NCI-H345 (cell line): Measurements from ENCODE around the gene C2.
"Not testable (repeated sequence)": the region's sequence is repeated elsewhere in the genome, so short reads cannot be mapped to it uniquely, and the experiment has no call there.

ENCODE experiments used
- DNase-seq: peaks from one replicate; lab custom pipeline; 2025; lab: John Stamatoyannopoulos, UW

The C2 gene

DNA sequence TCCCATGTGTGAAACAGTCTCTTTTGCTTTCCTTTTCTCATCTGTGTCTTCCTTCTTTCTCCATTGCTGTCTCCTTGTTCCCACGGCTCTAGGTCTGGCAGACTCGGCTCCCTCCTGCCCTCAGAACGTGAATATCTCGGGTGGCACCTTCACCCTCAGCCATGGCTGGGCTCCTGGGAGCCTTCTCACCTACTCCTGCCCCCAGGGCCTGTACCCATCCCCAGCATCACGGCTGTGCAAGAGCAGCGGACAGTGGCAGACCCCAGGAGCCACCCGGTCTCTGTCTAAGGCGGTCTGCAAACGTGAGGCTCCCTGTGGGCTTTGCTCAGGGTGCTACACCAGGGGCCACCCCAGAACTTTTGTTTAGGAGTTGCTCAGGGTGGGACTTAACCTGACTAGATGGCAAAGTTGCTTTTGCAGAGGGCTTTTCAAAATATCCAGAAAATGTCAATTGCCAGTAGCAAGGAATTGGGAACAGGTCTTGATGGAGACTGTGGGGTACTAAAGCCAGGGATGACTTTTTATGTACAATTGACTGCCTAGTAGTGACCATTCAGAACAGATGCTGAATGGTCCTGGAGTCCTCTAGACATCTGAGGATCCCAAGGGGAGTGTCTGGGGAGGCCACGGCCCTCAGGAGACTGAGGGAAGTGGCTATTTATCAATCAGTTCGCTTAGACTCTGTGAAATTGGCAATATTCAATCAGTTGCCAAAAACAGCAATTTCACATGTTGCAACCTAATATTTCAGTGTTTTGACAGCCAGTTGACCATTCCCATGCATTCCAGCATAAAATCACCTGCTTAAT is 550 bp downstream of the C2 start:
- no peak for DNase-seq

GRCh38 chr6:31928672-31928939 is 1.1 kb downstream of the C2 start:
- no peak for DNase-seq

DNA sequence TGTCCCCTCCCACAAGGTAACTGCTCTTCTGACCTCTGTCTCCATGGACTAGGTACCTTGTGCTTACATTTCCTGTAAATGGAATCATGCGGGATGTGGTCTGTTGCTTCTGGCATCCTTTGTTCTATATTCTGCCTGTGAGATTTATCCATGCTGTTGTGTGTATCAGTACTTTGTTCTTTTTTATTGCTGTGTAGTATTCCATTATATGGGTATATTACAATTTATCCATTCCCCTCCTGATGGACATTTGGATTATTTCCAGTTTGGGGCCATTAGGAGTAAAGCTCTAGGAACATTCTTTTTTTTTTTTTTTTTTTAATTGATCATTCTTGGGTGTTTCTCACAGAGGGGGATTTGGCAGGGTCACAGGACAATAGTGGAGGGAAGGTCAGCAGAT is 3.4 kb downstream of the C2 start:
- no peak for DNase-seq

GRCh38 chr6:31932137-31932536 is 4.6 kb downstream of the C2 start:
- DNase-seq = not testable (repeated sequence)

DNA sequence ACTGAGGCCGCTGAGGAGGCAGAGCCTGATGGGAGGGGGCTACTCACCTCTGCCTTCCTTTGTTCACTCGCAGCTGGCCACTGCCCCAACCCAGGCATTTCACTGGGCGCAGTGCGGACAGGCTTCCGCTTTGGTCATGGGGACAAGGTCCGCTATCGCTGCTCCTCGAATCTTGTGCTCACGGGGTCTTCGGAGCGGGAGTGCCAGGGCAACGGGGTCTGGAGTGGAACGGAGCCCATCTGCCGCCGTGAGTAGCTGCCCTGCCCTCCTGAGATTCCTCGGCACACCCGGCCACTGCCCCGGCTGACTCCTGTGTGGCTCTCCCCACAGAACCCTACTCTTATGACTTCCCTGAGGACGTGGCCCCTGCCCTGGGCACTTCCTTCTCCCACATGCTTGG is 6.0 kb downstream of the C2 start:
- no peak for DNase-seq

- no peak for DNase-seq
These were observed 7.5 kb downstream of the C2 start for GRCh38 chr6:31935021-31935420.

GRCh38 chr6:31935823-31936222 is 8.3 kb downstream of the C2 start:
- no peak for DNase-seq

DNA sequence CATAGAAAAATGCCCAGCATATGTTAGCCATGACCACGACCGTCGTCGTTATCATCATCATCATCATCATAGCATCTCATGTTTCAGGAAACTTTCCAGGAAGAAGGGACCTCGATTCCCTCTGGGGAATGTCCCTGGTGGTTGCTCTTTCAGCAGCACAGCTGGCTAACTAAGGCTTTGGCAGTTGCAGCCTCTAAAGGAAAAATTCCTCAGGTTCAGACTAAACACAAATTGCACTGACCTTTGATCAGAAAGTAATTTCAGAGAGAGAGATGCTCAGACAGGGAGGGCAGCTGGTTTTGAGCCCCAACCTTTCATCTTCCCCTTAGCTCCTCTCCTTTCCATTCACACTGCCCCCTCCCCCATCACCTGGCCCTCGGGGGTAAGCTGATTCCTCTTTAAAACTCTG is 12.7 kb downstream of the C2 start:
- no peak for DNase-seq

GRCh38 chr6:31943742-31944141 is 16.2 kb downstream of the C2 start:
- DNase-seq = no peak

GRCh38 chr6:31945154-31945506 is 17.6 kb downstream of the C2 start:
- no peak for DNase-seq

- no peak for DNase-seq
These were observed 18.2 kb downstream of the C2 start, which contains the start of gene CFB for GRCh38 chr6:31945507-31946369. Gene CFB, plus strand, starts transcription at chr6:31946095. Its CDS starts 127 bp downstream, at chr6:31946222.

GRCh38 chr6:31946370-31946885 is 18.9 kb downstream of the C2 start:
- DNase-seq = no peak

DNA sequence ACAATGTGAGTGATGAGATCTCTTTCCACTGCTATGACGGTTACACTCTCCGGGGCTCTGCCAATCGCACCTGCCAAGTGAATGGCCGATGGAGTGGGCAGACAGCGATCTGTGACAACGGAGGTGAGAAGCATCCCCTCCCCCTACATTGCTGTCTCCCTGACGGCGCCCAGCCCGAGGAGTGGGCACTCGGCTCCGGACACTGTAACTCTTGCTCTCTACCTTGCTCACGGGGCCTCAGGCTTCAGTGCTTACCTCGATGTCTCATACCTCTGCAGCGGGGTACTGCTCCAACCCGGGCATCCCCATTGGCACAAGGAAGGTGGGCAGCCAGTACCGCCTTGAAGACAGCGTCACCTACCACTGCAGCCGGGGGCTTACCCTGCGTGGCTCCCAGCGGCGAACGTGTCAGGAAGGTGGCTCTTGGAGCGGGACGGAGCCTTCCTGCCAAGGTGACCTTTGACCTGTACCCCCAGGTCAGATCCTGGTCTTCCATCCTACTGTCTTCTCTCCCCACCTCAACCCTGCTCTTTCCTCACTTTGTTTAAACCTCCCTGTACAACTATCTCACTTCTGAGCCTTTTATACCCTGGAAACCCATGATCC is 19.7 kb downstream of the C2 start:
- no peak for DNase-seq

- no peak for DNase-seq
These were observed 20.3 kb downstream of the C2 start for GRCh38 chr6:31947864-31948263.

GRCh38 chr6:31948306-31948705 is 20.8 kb downstream of the C2 start:
- DNase-seq = no peak

- DNase-seq = no peak
These were observed 21.4 kb downstream of the C2 start for GRCh38 chr6:31948753-31949413.

DNA sequence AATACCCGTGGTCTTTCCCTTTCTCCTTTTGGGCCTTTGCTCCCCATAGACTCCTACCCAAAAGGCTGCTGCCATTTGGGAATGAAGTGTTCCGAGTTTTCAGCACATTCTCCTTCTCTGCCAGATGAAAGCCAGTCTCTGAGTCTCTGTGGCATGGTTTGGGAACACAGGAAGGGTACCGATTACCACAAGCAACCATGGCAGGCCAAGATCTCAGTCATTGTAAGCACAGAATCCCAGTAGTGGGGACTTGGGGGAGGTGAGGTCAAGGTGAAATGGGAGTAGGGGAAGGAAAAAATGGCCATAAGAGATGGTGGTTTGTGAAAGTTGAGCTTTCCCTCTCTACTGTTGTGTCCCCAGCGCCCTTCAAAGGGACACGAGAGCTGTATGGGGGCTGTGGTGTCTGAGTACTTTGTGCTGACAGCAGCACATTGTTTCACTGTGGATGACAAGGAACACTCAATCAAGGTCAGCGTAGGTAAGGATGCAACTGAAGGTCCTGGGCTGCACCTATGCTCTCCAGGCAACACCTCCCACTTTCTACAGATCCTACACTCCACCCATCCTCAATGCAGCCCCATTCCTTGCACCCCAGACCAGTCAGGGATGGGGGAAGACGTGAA is 22.5 kb downstream of the C2 start:
- no peak for DNase-seq

- DNase-seq = peak; percentile 46
These were observed 24.8 kb downstream of the C2 start for GRCh38 chr6:31952140-31952805.

GRCh38 chr6:31952890-31953289 is 25.4 kb downstream of the C2 start:
- no peak for DNase-seq

DNA sequence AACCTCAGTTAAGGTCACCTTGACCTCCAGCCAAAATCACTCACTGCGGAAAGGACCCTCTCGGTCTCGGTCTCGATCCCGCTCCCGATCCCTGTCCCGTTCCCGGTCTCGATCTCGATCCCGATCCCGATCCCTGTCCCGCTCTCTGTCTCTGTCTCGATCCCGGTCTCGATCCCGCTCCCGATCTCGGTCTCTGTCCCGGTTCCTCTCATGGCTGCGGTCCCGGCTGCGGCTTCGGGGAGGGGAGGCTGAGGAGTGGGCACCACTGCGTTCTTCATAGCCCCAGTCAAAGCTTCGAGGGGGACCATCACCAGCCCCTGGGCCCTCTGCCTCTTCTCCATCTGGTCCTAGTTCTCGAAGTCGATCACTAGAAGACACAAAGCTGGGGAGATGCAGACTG is 27.0 kb downstream of the C2 start:
- DNase-seq = no peak

DNA sequence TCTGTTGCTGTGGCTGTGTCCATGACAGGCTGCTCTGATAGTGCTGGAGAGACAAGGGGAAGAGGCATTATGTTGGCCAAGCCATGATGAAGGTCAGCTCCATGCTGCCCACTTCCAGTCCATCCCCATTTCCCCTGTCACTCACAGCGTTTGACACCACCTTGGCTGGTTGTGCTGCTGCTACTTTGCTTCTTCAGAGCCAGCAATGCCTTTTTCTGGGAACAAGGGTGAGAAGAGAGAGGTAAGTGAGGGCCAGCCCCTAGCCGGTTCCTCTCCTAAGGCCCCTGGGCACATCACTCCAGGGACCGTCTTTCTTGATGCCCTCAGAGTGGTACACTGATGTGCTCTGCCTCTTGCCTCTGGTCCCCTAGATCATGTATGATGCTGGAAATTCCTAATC is 29.3 kb downstream of the C2 start:
- DNase-seq = no peak

- no peak for DNase-seq
These were observed 30.9 kb downstream of the C2 start for GRCh38 chr6:31958412-31958740.
